Ovary (tissue), 3 donors: ENCODE measurements around the gene MSH6.

ENCODE experiments used
- CTCF ChIP-seq, 3 donors: fragments of 450-650 bp in 2 of 3; fragments of 200-600 bp in 1 of 3; IDR thresholded peaks; one replicate each; pipeline versions ENCODE4 v1.5.1 to v1.8.0; 2016 to 2022; ENCODE audit warnings: antibody characterized with exemption in 3 of 3, mild to moderate bottlenecking in 1 of 3
- POLR2A ChIP-seq: fragments of 450-650 bp; IDR thresholded peaks from one replicate; pipeline ENCODE4 v1.6.1; 2017; ENCODE audit warnings: antibody characterized with exemption, mild to moderate bottlenecking, moderate library complexity
- donor health status: DM: no; HTN: no; CAD: no.

- TF ChIP-seq CTCF (IDR thresholded peaks at IDR 0.05) (no peak), POLR2A (no peak)
Observed at GRCh38 chr2:47737191-47737975, 45.6 kb upstream of the MSH6 start.
